Aortic smooth muscle cell (primary cell): Measurements from ENCODE around the gene CLCN7. TPM values are rescaled to one million over a fixed set of nuclear protein-coding genes. Genes with fewer than 3 reads are reported as not detected.

Experiments
- total RNA-seq: library from RNA; depleted of rRNA; stranded (reverse); fragments of >200 nt; gene quantifications from 2 replicates; pipeline ENCODE4 v1.2.3, GENCODE V29; 2014

The CLCN7 gene, protein sequence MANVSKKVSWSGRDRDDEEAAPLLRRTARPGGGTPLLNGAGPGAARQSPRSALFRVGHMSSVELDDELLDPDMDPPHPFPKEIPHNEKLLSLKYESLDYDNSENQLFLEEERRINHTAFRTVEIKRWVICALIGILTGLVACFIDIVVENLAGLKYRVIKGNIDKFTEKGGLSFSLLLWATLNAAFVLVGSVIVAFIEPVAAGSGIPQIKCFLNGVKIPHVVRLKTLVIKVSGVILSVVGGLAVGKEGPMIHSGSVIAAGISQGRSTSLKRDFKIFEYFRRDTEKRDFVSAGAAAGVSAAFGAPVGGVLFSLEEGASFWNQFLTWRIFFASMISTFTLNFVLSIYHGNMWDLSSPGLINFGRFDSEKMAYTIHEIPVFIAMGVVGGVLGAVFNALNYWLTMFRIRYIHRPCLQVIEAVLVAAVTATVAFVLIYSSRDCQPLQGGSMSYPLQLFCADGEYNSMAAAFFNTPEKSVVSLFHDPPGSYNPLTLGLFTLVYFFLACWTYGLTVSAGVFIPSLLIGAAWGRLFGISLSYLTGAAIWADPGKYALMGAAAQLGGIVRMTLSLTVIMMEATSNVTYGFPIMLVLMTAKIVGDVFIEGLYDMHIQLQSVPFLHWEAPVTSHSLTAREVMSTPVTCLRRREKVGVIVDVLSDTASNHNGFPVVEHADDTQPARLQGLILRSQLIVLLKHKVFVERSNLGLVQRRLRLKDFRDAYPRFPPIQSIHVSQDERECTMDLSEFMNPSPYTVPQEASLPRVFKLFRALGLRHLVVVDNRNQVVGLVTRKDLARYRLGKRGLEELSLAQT
- 60.4 and 81.6 TPM in 2 replicates for total RNA-seq

DNA sequence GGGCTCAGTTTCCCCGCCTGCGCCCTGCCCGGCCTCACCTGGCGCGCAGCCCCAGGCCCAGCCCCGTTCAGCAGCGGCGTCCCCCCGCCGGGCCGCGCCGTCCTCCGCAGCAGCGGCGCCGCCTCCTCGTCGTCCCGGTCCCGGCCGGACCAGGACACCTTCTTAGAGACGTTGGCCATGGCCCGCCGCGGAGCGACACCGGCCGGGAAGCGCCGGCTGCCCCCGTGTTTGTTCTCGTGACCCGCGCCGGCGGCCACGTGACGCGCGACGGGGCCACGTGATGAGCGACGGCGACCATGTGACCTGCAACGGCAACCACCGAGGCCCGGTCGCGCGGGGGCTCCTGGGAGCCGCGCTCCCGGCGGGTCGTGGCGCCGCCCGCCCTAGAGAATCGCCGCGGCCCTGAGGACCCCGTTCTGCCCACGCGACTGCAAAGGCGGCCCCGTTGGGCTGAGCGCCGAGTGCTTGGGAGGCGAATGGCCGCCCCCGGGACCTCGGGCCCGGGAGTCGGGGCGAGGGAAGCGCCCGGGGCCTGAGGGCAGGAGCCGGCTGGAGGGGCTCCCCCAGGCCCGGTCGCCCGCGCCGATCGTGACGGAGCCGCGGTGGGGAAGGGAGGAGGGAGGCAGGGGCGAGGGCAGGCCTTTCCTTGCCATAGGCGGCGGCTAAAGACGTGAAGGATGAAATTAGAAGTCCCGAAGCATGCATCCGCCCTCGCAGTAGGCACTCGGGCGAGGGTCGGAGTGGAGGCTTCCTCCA is at the start of gene CLCN7:
CLCN7 (minus strand) TSS at position 233 of the 756 bp plus-strand sequence; CDS start at position 179, 54 bp downstream.

DNA sequence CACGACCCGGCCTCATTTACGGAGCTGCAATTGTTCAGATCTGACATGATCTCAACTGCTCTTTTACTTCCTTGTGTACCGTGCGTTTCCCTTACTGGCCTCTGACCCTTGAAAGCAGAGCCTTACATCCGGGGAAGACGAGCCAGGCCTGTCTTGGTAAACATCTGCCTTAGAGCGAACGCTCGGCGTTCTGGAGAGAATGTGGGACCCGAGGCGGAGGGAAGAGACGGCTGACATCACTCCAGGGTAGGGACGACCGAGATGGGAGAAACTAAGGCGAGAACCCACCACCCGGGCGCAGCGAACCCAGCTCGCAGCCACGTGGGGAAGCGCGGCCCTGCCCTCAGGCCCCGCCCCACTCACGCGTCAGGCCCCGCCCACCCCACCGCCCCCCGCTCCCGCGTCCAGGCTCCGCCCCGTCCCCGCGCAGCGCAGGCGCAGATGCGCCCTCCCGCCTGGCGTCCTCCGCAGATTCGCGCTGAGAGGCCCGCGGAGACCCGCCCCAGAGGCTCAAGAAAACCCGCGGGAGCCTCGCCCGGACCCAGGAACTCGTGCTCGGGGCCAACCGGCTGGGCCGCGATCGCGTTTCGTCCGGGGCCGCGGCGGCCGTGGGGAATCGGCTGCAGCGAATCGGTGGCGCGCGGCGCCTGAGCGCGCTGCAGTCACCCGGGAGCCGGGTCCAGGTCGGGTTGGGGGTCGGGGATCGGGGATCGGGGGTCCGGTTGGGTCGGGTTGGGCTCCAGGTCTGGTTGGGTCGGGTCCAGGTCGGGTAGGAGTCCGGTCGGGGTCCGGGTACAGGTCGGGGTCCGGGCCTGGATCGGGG is 18.3 kb upstream of the CLCN7 start, which contains the start of gene TELO2:
TELO2 (plus strand) TSS at position 438 of the 823 bp plus-strand sequence. CDS start 922 bp downstream, outside the sequence.

DNA sequence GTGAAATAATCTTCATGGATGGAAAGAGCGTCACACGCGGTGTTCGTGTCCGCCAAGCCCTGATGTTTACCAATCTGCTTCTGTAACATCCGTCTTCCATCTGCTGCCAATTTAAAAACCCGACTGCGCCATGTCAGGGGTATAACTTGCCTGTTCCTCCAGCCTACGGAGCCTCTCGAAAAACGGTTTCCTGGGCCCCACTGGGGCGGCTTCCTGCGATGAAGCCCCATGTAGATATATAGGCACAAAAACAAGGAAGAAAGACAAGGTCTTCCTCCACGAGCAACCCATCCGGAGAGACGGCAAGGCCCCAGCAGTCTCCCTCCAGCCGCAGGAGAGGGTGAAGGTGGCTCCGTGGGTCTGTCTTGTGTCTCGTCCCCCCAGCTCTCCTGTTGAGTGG is 13.8 kb upstream of the CLCN7 start, which contains the start of gene PTX4:
PTX4 (minus strand) TSS at position 326 of the 400 bp plus-strand sequence; CDS start at position 291, 35 bp downstream.

DNA sequence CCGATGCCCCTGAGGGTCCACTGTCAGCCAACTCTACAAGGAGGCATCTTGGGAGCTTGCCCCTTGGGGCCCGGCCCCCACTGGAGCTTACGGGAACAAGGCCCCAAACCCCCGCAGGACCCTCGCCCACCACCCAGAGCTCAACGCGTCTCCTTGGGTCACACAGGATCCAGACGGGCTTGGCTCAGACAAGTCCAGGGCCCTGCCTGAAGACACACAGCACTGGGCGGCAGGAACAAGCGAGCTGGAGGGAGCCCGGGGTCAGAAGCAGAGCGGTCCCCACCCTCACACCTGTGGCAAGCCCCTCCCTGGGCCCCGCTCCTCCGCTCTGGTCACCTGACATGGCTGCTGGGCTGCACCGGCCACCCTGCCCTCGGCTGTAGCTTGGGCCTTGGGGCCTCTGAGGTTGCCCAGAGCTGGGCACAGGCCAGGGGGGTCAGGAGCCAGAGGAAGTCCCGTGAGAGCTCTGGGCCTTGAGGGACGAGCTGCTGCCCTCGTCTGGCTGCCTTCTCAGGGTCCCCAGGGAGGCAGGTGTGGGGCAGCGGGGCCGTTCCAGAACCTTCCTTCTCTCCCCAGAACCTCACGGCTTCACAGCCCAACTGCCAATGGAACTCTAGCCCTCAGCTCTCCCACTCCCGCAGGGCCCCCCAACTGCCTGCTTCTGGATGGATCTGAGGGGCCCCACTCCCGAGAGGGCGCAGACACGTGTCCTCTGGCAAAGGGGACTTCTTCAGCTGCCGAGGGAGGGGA is 30.7 kb downstream of the CLCN7 start, which contains the start of gene CCDC154:
CCDC154 (minus strand) TSS at position 577 of the 750 bp plus-strand sequence; CDS start at position 343, 234 bp downstream.

DNA sequence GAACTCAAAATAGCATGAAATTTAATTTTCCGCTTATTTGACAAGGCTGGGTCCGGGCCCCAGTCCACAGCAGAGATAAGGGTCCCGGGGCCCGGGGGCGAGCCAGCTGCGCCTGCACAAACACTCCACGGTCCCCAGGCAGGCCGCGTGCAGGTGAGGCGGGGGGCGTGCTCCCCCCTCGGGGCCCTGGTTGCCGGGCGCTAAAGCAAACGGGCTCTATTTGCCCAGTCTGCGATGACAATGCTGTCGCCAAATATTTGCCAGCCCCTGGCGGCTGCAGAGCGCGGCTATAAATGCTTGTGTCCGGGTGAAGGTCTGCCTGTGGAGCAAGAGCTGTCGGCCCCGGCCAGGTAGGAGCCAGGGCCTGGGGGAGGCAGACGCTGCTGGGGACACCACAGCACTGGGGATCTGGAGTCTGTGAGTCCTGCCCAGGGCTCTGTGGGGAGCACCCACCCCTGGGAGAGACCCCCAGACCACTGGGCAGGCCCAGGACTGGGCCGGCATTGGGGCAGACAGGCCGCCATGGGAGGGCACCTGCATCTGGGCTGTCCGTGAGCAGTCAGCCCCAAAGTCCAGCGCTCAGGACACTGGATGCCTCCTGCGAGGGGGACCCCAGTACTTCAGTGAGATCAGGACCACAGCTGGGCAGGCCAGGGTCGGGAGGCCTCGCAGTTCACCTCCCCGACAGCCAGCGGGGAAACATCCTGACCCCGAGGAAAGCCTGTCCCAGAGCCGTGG is 43.9 kb downstream of the CLCN7 start, which contains the start of gene PERCC1:
PERCC1 (plus strand) TSS at position 320 of the 738 bp plus-strand sequence. CDS start 1,516 bp downstream, outside the sequence.

DNA sequence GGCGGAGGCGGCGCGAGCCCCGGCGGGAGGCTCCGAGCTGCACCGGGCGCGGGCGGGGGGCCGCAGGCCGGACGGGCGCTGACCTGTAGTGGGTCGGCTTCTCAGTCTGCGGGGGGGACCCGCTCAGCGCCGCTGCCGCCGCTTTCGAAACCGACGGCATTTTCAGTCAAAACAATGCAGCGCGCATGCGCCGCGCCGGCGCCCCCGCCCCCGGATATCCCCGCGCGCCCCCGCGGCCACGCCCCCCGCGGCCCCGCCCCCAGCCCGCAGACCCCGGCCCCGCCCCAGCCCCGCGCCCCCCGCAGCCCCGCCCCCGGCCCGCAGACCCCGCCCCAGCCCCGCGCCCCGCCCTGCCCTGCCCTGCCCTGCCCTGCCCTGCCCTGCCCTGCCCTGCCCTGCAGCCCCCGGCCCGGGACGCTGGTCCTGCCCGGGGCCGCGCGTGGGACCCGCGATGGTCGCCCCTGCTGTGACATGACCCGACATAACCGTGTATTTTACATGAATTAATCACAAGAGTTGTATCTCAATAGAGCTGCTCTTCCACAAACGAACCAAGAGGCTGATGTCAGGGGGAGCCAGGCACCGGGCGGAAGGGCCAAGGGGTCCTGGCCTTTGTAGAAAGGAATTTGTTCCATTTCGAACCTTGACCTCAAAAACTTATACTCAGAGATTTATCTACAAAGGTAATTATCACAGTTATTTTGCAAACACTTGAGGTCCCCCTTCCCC is 60.1 kb downstream of the CLCN7 start, which contains the start of gene UNKL:
UNKL (minus strand) TSS at position 173 of the 729 bp plus-strand sequence; CDS start at position 160, 13 bp downstream.

Other genes with a start within 250 kb of the CLCN7 start
- gene TPSG1, start 249.8 kb downstream of the CLCN7 start, total RNA-seq: not detected in 2 replicates
- gene TPSB2, start 244.8 kb downstream of the CLCN7 start, total RNA-seq: not detected in 2 replicates
- not detected in 2 replicates for gene TPSAB1, start 234.3 kb downstream of the CLCN7 start, total RNA-seq
- gene TPSD1, start 219.0 kb downstream of the CLCN7 start, total RNA-seq: not detected in 2 replicates
- gene UBE2I, start 165.4 kb downstream of the CLCN7 start, total RNA-seq: 40.8 and 45.3 TPM in 2 replicates
- 0.92 and 1.2 TPM in 2 replicates for gene BAIAP3, start 141.4 kb downstream of the CLCN7 start, total RNA-seq
- gene TSR3, start 123.2 kb downstream of the CLCN7 start, total RNA-seq: 60.6 and 68.6 TPM in 2 replicates
- gene GNPTG, start 123.1 kb downstream of the CLCN7 start, total RNA-seq: 44.0 and 48.4 TPM in 2 replicates
- gene UNKL, start 60.3 kb downstream of the CLCN7 start, total RNA-seq: 4.6 and 6.5 TPM in 2 replicates
- 16.1 and 18.1 TPM in 2 replicates for gene UQCC4, start 54.3 kb downstream of the CLCN7 start, total RNA-seq
- gene PERCC1, start 44.0 kb downstream of the CLCN7 start, total RNA-seq: not detected in 2 replicates
- gene CCDC154, start 30.5 kb downstream of the CLCN7 start, total RNA-seq: 0.26 and 0.37 TPM in 2 replicates
- 0.06 TPM in 1 of 2 replicates, not detected in the other for gene PTX4, start 13.9 kb upstream of the CLCN7 start, total RNA-seq
- 9.9 and 15.5 TPM in 2 replicates for gene TELO2, start 18.3 kb upstream of the CLCN7 start, total RNA-seq
- 60.6 and 93.8 TPM in 2 replicates for gene TMEM204, start 58.6 kb upstream of the CLCN7 start, total RNA-seq
- 23.6 and 27.0 TPM in 2 replicates for gene IFT140, start 137.0 kb upstream of the CLCN7 start, total RNA-seq
- gene CRAMP1, start 137.3 kb upstream of the CLCN7 start, total RNA-seq: 4.6 and 6.6 TPM in 2 replicates
- gene JPT2, start 203.3 kb upstream of the CLCN7 start, total RNA-seq: 22.6 and 24.3 TPM in 2 replicates
- 39.2 and 40.2 TPM in 2 replicates for gene MAPK8IP3, start 231.2 kb upstream of the CLCN7 start, total RNA-seq